HG03378 (cell line): ENCODE results near the gene IL12RB1.
"Not testable (repeated sequence)": the region's sequence is repeated elsewhere in the genome, so short reads cannot be mapped to it uniquely, and the experiment has no call there.

Experiments used
- ATAC-seq: cut with Tn5 transposase; IDR thresholded peaks from one replicate; pipeline ENCODE4 v1.9.1; 2021; ENCODE audit warnings: mild to moderate bottlenecking, moderate library complexity; ENCODE audit not compliant: unreplicated experiment

Gene IL12RB1

GRCh38 chr19:18090545-18091216 is 3.9 kb upstream of the IL12RB1 start:
- ATAC-seq = no peak

DNA sequence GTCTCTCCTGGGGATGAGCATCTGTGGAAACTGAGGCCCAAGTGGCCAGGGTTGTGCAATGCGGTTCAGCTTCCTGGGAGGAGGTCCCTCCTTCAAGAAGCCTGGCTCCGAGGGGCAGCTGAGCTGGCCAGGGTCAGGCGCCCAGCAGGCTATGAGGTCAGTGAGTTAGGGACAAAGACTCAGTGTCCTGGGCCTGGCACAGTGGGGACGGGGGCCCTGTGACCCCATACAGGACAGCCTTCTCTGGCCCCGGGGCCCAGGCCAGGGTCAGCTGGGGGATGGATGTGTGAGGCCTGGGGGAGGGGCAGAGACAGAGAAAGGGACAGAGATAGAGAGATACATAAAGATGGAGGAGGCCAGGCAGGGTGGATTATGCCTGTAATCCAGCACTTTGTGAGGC is 3.0 kb upstream of the IL12RB1 start:
- no peak for ATAC-seq

DNA sequence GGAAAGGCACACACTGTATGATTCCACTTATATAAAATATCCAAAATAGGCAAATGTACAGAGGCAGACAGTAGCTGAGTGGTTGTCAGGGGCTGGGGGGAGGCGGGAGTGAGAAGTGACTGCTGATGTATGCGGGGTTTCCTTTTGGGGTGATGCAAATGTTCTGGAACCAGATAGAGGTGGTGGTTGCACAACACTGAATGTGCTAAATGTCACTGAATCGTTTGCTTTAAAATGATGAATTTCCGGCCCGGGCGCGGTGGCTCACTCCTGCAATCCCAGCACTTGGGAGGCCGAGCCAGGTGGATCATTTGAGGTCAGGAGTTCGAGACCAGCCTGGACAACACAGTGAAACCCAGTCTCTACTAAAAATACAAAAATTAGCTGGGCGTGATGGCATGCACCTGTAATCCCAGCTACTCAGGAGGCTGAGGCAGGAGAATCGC is 2.4 kb upstream of the IL12RB1 start:
- ATAC-seq = not testable (repeated sequence)

GRCh38 chr19:18085702-18086457 is 854 bp downstream of the IL12RB1 start:
- ATAC-seq = no peak

GRCh38 chr19:18083929-18084684 is 2.6 kb downstream of the IL12RB1 start:
- ATAC-seq = no peak

DNA sequence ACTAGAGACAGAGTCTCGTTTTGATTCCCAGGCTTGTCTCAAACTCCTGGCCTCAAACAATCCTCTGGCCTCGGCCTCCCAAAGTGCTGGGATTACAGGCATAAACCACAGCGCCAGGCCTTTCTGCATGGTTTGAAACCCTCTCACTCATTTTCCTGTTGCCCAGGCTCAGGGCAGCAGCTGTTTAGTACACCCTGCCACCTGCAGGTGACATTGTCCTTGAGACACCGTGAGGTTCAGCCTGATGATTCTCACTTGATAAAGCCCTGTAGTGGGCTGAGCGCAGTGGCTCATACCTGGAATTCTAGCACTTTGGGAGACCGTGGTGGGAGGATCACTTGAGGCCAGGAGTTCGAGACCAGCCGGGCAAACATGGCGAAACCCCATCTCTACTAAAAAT is 12.5 kb downstream of the IL12RB1 start:
- ATAC-seq = no peak

DNA sequence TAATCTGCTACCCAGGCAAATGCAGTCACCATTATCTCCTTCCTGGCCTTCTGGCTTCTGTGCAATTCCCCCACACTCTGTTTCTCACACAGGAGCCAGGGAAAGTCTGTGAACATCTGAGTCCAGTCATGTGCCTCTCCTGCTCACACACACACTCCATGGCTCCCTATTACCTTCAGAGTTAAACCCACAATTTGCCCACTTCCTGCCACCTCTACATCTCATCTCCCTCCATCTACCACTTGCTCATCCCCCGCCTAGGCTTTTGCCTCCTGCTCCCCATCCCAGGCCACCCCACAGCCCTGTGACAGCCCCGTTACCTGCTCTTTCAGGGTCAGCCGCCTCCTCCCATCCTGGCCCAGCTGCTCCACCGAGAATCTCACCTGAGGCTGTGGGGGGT is 13.5 kb downstream of the IL12RB1 start:
- ATAC-seq = no peak

DNA sequence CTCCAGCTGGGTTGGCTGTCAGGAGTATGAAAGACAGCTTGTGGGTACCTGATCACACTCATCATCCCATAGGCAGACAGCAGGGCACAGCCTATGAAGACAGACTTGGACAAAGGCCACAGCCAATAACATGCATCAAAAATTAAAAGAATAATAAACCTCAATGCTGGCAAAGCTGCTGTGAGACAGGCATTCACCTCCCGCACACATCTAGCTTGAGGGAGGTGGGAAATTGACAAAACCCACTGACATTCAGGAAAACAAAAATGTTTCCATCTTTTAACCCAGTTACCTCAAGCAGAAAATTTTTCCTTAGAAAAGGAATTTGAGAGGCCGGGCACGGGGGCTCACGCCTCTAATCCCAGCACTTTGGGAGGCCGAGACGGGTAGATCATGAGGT is 14.4 kb downstream of the IL12RB1 start:
- no peak for ATAC-seq

DNA sequence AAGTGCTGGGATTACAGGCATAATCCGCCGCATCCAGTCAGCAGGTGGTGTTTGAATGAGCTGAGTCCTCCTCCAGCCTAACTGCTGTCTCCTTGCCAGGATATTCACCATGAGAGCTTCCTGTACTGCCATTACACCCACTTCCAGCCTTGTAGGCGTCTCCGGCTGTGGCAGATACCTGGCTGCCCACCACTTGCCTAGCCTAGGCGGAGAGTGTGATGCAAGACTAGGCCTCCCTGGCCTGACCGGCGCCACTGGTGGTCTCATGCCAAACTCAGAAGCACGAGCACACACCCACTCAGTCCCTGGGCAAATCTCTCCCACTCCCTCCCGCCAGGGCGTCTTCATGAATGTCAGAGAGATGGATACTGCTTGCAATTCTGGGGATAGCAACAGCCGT is 16.6 kb downstream of the IL12RB1 start:
- ATAC-seq = no peak

DNA sequence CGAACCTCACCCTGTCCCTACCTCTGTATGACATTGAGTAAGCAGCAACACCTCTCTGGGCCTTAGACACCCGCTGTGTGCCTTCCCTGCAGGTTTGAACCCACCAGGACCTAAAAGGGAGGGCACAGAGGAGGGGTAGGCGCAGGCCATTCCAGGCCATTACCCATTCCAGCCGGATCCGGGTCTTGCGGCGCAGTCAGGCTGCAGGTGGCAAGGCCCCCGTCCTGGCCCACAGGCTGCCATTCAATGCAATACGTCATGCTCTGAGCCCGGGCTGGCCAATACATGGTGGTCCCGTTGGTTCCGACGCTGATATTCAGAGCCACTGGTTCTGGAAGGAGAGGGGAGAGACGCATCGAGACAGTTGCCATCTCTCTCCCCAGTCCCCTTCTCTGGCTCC is 17.4 kb downstream of the IL12RB1 start:
- ATAC-seq = no peak

GRCh38 chr19:18068395-18068794 is 18.3 kb downstream of the IL12RB1 start:
- ATAC-seq = no peak

DNA sequence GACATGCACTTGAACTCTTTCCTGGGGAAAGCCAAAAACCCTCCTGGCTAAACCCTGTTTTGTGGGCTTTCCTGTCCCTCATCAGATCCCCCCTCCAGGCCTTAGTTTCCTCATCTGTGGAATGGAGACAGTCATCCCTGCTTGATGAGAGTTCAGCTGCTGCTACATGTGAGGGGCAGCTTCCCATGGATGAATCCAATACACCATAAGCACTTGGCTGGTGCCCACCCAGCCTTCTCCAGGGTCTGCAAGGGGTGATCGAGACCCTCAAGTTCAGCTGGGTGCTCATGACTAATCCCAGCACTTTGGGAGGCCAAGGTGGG is 21.6 kb downstream of the IL12RB1 start:
- no peak for ATAC-seq

GRCh38 chr19:18063463-18063862 is 23.3 kb downstream of the IL12RB1 start:
- ATAC-seq = no peak

DNA sequence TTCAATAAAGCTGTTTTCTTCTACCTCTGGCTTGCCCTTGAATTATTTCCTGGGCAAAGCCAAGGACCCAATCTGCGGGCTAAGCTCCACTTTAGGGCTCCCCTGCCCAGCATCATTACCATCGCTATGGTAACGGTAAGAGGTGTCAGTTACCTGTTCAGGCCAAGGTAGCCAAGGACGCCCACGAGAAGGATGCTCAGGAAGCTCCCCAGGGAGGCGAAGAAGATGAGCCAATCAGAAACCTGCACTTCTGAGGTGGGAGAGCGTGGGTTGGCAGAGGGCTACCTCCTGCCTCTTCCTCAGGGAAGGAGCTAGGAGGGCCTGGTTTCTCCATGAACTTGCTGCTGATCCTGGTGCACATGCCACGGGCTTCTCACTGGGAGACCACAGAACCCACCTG is 24.7 kb downstream of the IL12RB1 start:
- ATAC-seq = no peak

DNA sequence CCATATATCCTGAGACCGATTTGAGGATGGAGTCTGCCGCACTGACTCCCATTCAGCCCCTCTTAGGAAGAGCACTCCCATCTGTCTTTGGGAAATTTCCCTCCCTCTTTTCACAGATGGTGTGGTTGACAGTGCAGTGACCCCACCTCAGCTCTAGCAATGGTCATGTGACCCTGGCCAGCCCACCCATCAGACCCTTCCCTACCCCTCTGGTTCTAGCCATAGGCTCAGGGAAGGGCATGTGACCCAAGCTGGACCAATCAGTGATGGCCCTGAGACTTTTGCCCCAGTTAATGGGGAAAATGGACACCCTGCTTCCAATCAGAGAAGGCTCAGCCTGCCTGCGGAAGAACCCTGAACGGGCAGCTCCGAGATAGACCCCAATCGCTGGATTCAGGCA is 26.3 kb downstream of the IL12RB1 start:
- no peak for ATAC-seq

GRCh38 chr19:18059902-18060301 is 26.8 kb downstream of the IL12RB1 start:
- ATAC-seq = no peak

- no peak for ATAC-seq
Measured at GRCh38 chr19:18059297-18059696, 27.4 kb downstream of the IL12RB1 start.

DNA sequence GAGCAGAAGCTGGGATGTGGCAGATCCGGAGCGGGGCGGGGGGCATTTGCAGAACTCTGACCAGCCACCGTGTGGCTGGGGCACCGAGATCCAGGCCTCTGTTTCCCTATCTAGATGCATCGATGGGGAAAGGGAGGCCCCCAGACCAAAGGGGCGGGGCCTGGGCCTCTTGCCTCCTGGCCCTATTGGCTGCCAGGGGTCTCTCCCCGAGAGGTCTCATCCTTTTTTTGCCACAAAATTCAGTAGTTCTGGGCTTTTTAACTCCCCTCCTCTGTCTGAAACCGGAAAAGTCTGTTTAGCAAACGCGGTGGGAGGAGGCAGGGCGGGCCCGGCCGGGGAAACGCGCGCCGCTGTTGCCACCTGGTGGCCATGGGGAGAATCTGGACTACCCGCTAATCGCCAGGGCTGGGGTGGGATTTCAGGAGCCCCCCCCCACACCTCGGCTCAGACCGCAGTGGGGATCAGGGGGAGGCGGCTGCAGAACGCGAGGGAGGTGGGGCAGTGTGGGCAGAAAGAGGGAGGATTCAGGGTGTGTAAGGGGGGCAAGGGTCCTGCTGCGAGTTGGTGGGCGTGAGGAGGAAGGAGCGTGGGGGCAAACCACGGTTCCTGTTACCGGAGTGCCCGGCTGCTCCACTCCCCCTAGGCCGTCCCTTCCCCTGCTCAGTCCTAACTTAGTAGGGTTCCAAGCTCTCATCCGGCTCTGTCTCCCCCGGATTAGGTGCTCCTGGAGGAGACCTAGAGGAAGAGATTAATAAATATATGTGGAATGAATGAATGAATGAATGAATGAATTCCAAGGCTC is 28.3 kb downstream of the IL12RB1 start:
- ATAC-seq = no peak

DNA sequence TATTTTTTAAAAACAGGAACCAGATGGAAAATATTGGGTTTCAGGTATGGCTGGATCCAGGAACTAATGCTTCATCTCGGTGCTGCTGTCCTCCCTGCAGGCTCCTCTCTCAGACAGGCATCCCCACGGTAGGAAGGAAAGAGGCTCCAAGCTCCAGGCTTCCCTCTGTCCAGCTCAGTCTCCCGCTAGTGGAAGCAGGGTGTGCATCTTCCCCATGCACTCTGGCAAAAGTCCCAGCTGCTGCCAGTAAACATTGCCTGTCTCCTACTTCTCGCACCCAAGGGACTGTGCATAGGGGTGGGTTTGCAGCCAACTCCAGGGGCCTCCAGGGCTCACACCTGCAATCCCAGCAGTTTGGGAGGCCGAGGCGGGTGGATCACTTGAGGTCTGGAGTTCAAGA is 29.2 kb downstream of the IL12RB1 start:
- ATAC-seq = no peak

DNA sequence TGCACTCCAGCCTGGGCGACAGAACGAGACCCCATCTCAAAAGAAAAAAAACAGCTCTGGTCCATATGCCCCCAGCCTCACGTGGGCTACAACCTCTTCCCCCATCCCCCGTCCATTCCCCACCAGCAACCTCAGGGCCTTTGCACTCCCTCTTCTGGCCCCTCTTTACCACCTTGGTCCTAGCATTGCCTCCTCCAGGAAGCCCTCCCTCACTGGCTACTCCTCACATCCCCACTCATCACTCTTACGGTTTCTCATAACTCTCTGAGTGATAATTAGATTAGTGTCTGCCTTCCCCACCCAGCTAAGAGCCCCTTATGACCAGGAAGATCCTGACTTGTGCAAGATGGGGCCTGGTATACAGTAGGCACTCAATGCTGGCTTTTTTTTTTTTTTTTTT is 30.8 kb downstream of the IL12RB1 start:
- ATAC-seq = no peak

GRCh38 chr19:18053576-18054219 is 33.0 kb downstream of the IL12RB1 start:
- no peak for ATAC-seq
